ENCODE results near the gene OR5K2.

The OR5K2 gene

DNA sequence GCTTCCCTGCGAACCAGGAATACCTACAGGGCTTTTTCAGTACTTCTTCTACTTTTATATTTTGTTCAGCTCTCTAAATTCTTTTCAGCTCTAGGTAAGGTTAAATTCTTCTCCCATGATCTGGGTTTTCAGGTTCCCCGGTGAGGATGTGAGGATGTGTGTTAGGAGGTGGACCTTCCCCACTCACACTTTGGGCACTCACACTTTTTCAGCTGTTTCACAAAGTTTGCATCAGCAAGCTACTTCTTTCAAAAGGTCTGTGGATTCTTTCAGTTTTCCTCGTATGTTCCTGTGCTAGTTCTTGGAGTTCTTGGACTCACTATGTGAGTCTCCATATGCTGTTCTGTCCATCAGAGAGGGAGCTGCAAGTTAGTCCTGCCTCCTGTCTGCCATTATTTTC lies 13.9 kb upstream of the OR5K2 start:
- H3K4me3 ChIP-seq (replicated peaks; ENCODE audit: insufficient read depth, low read length) = no peak overlapping the region
- no peaks in the 10 kb centered on the region for H3K27me3 ChIP-seq (ENCODE audit: insufficient read depth, poor library complexity, severe bottlenecking)
- no peak overlapping the region for H3K27ac ChIP-seq (replicated peaks)
- TF ChIP-seq, protein P1, sequence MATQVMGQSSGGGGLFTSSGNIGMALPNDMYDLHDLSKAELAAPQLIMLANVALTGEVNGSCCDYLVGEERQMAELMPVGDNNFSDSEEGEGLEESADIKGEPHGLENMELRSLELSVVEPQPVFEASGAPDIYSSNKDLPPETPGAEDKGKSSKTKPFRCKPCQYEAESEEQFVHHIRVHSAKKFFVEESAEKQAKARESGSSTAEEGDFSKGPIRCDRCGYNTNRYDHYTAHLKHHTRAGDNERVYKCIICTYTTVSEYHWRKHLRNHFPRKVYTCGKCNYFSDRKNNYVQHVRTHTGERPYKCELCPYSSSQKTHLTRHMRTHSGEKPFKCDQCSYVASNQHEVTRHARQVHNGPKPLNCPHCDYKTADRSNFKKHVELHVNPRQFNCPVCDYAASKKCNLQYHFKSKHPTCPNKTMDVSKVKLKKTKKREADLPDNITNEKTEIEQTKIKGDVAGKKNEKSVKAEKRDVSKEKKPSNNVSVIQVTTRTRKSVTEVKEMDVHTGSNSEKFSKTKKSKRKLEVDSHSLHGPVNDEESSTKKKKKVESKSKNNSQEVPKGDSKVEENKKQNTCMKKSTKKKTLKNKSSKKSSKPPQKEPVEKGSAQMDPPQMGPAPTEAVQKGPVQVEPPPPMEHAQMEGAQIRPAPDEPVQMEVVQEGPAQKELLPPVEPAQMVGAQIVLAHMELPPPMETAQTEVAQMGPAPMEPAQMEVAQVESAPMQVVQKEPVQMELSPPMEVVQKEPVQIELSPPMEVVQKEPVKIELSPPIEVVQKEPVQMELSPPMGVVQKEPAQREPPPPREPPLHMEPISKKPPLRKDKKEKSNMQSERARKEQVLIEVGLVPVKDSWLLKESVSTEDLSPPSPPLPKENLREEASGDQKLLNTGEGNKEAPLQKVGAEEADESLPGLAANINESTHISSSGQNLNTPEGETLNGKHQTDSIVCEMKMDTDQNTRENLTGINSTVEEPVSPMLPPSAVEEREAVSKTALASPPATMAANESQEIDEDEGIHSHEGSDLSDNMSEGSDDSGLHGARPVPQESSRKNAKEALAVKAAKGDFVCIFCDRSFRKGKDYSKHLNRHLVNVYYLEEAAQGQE (IDR thresholded peaks at IDR 0.05; ENCODE audit: insufficient replicate concordance, low read depth) = no peak
- TF ChIP-seq POLR2AphosphoS5 (IDR thresholded peaks at IDR 0.05; ENCODE audit: low read depth) = no peak
- no peak for TF ChIP-seq GABPA (IDR thresholded peaks at IDR 0.05; ENCODE audit: low read depth)
- TF ChIP-seq SPI1 (IDR thresholded peaks at IDR 0.05; ENCODE audit: borderline replicate concordance, low read depth) = no peak
- TF ChIP-seq, protein P2, sequence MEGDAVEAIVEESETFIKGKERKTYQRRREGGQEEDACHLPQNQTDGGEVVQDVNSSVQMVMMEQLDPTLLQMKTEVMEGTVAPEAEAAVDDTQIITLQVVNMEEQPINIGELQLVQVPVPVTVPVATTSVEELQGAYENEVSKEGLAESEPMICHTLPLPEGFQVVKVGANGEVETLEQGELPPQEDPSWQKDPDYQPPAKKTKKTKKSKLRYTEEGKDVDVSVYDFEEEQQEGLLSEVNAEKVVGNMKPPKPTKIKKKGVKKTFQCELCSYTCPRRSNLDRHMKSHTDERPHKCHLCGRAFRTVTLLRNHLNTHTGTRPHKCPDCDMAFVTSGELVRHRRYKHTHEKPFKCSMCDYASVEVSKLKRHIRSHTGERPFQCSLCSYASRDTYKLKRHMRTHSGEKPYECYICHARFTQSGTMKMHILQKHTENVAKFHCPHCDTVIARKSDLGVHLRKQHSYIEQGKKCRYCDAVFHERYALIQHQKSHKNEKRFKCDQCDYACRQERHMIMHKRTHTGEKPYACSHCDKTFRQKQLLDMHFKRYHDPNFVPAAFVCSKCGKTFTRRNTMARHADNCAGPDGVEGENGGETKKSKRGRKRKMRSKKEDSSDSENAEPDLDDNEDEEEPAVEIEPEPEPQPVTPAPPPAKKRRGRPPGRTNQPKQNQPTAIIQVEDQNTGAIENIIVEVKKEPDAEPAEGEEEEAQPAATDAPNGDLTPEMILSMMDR (IDR thresholded peaks at IDR 0.05; ENCODE audit: insufficient read depth, low read length) = no peak
- no peak for DNase-seq (ENCODE audit: low read depth in 1 of 2, low spot score in 1 of 2)

DNA sequence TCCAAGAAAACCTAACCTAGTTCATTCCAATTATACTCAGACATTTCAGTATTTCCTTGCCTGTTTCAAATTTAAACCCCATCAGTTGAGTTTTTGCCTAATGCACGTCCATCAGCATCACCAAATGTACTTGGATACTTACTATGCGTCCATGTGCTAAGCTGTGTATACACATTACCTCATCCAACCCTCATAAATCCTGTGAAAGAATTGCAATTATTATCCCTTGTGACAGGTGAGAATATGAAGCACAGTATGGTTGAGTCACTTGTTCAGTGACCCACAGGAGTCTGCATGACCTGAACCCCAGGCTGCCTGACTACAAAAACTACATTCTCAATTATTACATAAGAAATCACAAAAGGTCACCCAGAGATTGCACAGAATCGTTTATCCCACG lies 2.5 kb downstream of the OR5K2 start:
- no peak overlapping the region for H3K27ac ChIP-seq (replicated peaks)
- H3K27me3 ChIP-seq (ENCODE audit: insufficient read depth, poor library complexity, severe bottlenecking) = no peaks in the 10 kb centered on the region
- no peak for TF ChIP-seq POLR2AphosphoS5 (IDR thresholded peaks at IDR 0.05; ENCODE audit: low read depth)
- no peak for DNase-seq (ENCODE audit: low read depth in 1 of 2, low spot score in 1 of 2)
- H3K4me3 ChIP-seq (replicated peaks; ENCODE audit: insufficient read depth, low read length) = no peak overlapping the region

DNA sequence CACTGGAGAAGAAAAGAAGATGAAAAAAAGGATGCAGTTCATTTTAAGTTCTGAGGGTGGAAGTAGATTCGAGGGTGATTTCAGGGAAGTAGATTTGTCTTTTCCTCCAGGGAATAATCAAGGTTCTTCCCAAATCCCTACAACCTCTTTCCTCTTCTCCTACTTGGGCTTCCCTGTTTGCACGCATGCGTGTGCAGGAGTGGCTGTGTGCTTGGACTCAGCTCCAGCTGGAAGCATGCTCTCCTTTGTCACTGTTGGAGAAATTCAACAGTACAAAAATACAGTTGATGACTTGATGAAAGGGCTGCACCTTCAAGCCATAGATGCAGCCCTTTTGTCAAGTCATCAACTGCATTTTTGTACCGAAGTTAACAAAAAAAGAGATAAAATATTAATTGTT lies 3.8 kb downstream of the OR5K2 start:
- Histone ChIP-seq H3K27ac (replicated peaks) (no peak overlapping the region), H3K4me3 (replicated peaks; ENCODE audit: insufficient read depth, low read length) (no peak overlapping the region), H3K27me3 (ENCODE audit: insufficient read depth, poor library complexity, severe bottlenecking) (no peaks in the 10 kb centered on the region)
- DNase-seq (ENCODE audit: low read depth in 1 of 2, low spot score in 1 of 2) = no peak
- no peak for TF ChIP-seq SPI1 (IDR thresholded peaks at IDR 0.05; ENCODE audit: borderline replicate concordance, low read depth)
- TF ChIP-seq, protein P2 (IDR thresholded peaks at IDR 0.05; ENCODE audit: insufficient read depth, low read length) = no peak
- TF ChIP-seq GABPA (IDR thresholded peaks at IDR 0.05; ENCODE audit: low read depth) = no peak
- TF ChIP-seq, protein P1 (IDR thresholded peaks at IDR 0.05; ENCODE audit: insufficient replicate concordance, low read depth) = no peak
- TF ChIP-seq POLR2AphosphoS5 (IDR thresholded peaks at IDR 0.05; ENCODE audit: low read depth) = no peak

DNA sequence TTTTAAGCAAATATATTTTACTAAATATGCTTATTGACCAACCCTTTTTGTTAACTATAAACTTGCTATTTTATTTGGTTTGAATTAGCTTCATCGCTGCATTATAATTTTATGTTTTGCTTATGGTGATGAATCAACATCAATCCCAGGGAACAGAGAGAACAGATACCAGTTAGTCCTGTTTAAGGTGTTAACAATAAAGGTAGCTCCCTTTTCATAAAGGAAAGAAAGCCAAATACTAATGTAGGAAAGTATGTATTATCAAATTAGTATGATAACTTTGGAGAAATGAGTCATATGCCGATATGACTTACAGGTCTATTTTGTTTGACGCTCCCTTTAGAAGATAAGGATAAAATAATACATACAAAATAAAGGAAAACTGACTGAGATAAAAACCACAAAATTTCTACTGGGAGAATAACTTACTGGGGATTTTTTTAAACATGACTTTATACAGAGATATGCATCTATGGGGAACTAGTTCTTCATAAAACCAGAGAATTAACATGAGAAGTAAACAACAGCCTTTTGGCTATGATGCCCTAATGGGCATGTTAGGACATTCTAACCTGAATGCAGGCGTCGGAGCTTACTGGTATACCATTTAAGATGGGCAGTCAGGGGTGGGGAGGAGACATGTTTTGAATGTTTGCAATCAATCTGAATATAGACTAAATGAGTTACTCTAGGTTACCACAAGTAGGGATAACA lies 4.5 kb downstream of the OR5K2 start:
- no peak for DNase-seq (ENCODE audit: low read depth in 1 of 2, low spot score in 1 of 2)
- TF ChIP-seq GABPA (IDR thresholded peaks at IDR 0.05; ENCODE audit: low read depth) (no peak), POLR2AphosphoS5 (IDR thresholded peaks at IDR 0.05; ENCODE audit: low read depth) (no peak), SPI1 (IDR thresholded peaks at IDR 0.05; ENCODE audit: borderline replicate concordance, low read depth) (no peak)
- TF ChIP-seq, protein P2 (IDR thresholded peaks at IDR 0.05; ENCODE audit: insufficient read depth, low read length) = no peak
- TF ChIP-seq, protein P1 (IDR thresholded peaks at IDR 0.05; ENCODE audit: insufficient replicate concordance, low read depth) = no peak
- no peak overlapping the region for H3K4me3 ChIP-seq (replicated peaks; ENCODE audit: insufficient read depth, low read length)
- no peak overlapping the region for H3K27ac ChIP-seq (replicated peaks)
- H3K27me3 ChIP-seq (ENCODE audit: insufficient read depth, poor library complexity, severe bottlenecking) = no peaks in the 10 kb centered on the region
